CD4-positive, alpha-beta T cell (primary cell): ENCODE measurements around the gene SCAF1. TPM values are rescaled to one million over a fixed set of nuclear protein-coding genes. Genes with fewer than 3 reads are reported as not detected.

Experiments
- ATAC-seq: fragments of 200-7000 bp; cut with Tn5 transposase; one replicate; pipeline ENCODE4 v1.10.0; 2022; ENCODE audit warnings: mild to moderate bottlenecking; ENCODE audit not compliant: poor library complexity
- CTCF ChIA-PET: fragments of 350-600 bp; sonication (Branson Sonifier 250); formaldehyde crosslinking; loops from one replicate; lab custom pipeline; 2021; ENCODE audit warnings: antibody characterized with exemption, inconsistent platforms; lab: Charles Lee
- POLR2A ChIA-PET: fragments of 350-600 bp; sonication (Branson Sonifier 250); formaldehyde crosslinking; loops from one replicate; lab custom pipeline; 2021; ENCODE audit warnings: antibody characterized with exemption, inconsistent platforms; lab: Charles Lee
- DNase-seq, 14 experiments: peaks; one replicate each; pipeline ENCODE4 v3.0.0-alpha.2; 2013 to 2020; ENCODE audit warnings: mixed read lengths in 2 of 14
- H3K27ac ChIP-seq, 2 donors: one replicate each; pipeline versions ENCODE4 v1.5.1 to v1.7.0; 2013; ENCODE audit warnings: low read length in 2 of 2, low read depth in 1 of 2, mild to moderate bottlenecking in 1 of 2
- H3K27me3 ChIP-seq, 2 experiments: 1 replicate in 1 of 2; 2 replicates in 1 of 2; pipeline versions ENCODE4 v1.6.1 to v1.7.0; 2013; ENCODE audit warnings: low read length in 2 of 2, control low read depth in 1 of 2, mild to moderate bottlenecking in 1 of 2, moderate library complexity in 1 of 2; ENCODE audit not compliant: insufficient read depth in 2 of 2, control insufficient read depth in 1 of 2
- H3K36me3 ChIP-seq: one replicate; pipeline ENCODE4 v1.6.1; 2013; ENCODE audit warnings: low read length, control low read depth; ENCODE audit not compliant: insufficient read depth
- H3K4me1 ChIP-seq: one replicate; pipeline ENCODE4 v1.6.1; 2013; ENCODE audit warnings: low read length, control low read depth; ENCODE audit not compliant: insufficient read depth
- H3K4me3 ChIP-seq: one replicate; pipeline ENCODE4 v1.5.1; 2013; ENCODE audit warnings: mild to moderate bottlenecking, low read length, moderate library complexity
- H3K9me3 ChIP-seq, 2 experiments: 1 replicate in 1 of 2; 2 replicates in 1 of 2; pipeline versions ENCODE4 v1.6.1 to v1.7.0; 2013; ENCODE audit warnings: low read length in 2 of 2, mild to moderate bottlenecking in 2 of 2, control low read depth in 1 of 2, moderate library complexity in 1 of 2; ENCODE audit not compliant: control insufficient read depth in 1 of 2, insufficient read depth in 1 of 2
- H3K27ac Mint-ChIP-seq: one replicate; pipeline ENCODE4 v1.8.0; 2020; ENCODE audit warnings: mixed read lengths
- H3K27me3 Mint-ChIP-seq: one replicate; pipeline ENCODE4 v1.8.0; 2021; ENCODE audit warnings: mixed read lengths
- H3K36me3 Mint-ChIP-seq: one replicate; pipeline ENCODE4 v1.8.0; 2021; ENCODE audit warnings: low read depth, mixed read lengths
- H3K4me1 Mint-ChIP-seq: one replicate; pipeline ENCODE4 v1.8.0; 2021; ENCODE audit warnings: low read depth, mixed read lengths
- H3K4me3 Mint-ChIP-seq: one replicate; pipeline ENCODE4 v1.8.0; 2020; ENCODE audit warnings: mild to moderate bottlenecking, mixed read lengths
- H3K9me3 Mint-ChIP-seq: one replicate; pipeline ENCODE4 v1.8.0; 2020; ENCODE audit warnings: mixed read lengths
- intact Hi-C, 2 experiments: fragments of 100-400 bp; cut with DNase I in 1 of 2; cut with micrococcal nuclease in 1 of 2; formaldehyde crosslinking; loops; one replicate each; pipeline versions ENCODE4 v1.15.1 to v1.9.0; 2023 to 2025; cut with DNase I, micrococcal nuclease
- total RNA-seq, 174 experiments: library from RNA in 2 of 174; stranded (reverse) in 2 of 174; gene quantifications; one replicate each; pipeline ENCODE4 v1.2.3 and lab custom pipeline; 2021 to 2026
- TF ChIP-seq, protein P1 (sequence below): fragments of 200-600 bp; IDR thresholded peaks from one replicate; pipeline ENCODE4 v1.8.0; 2022; ENCODE audit warnings: antibody characterized with exemption, mild to moderate bottlenecking

The SCAF1 gene
- total RNA-seq, 2 experiments from 2014 or later: 30.6 to 34.8 TPM

- no peak overlapping the region for H3K27ac ChIP-seq
- no peaks in the 10 kb centered on the region for H3K9me3 ChIP-seq
- ChIA-PET POLR2A (no interaction called here), CTCF (no interaction called here)
- no peak overlapping the region for H3K4me3 ChIP-seq
- intact Hi-C loops: no loop called here
- H3K4me1 Mint-ChIP-seq: peaks cover 4% of the 10 kb centered on the region
- no peaks in the 10 kb centered on the region for H3K9me3 Mint-ChIP-seq
- H3K4me3 Mint-ChIP-seq: no peak overlapping the region
- no peaks in the 10 kb centered on the region for H3K27me3 Mint-ChIP-seq
- H3K4me1 ChIP-seq: peaks cover 17% of the 10 kb centered on the region
- H3K36me3 Mint-ChIP-seq: peaks cover 62% of the 10 kb centered on the region
- DNase-seq (no peak), ATAC-seq (no peak)
- H3K27ac Mint-ChIP-seq: no peak overlapping the region
- TF ChIP-seq, protein P1, sequence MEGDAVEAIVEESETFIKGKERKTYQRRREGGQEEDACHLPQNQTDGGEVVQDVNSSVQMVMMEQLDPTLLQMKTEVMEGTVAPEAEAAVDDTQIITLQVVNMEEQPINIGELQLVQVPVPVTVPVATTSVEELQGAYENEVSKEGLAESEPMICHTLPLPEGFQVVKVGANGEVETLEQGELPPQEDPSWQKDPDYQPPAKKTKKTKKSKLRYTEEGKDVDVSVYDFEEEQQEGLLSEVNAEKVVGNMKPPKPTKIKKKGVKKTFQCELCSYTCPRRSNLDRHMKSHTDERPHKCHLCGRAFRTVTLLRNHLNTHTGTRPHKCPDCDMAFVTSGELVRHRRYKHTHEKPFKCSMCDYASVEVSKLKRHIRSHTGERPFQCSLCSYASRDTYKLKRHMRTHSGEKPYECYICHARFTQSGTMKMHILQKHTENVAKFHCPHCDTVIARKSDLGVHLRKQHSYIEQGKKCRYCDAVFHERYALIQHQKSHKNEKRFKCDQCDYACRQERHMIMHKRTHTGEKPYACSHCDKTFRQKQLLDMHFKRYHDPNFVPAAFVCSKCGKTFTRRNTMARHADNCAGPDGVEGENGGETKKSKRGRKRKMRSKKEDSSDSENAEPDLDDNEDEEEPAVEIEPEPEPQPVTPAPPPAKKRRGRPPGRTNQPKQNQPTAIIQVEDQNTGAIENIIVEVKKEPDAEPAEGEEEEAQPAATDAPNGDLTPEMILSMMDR: no peak
- no peaks in the 10 kb centered on the region for H3K27me3 ChIP-seq
- H3K36me3 ChIP-seq: peaks cover 67% of the 10 kb centered on the region
These were observed 32.4 kb upstream of the SCAF1 start for GRCh38 chr19:49609499-49610092.

- Mint-ChIP-seq H3K4me3 (no peak overlapping the region), H3K27me3 (no peaks in the 10 kb centered on the region), H3K36me3 (peaks cover 83% of the 10 kb centered on the region), H3K9me3 (no peaks in the 10 kb centered on the region), H3K27ac (peak overlapping the region; percentile 73), H3K4me1 (peaks cover 4% of the 10 kb centered on the region)
- DNase-seq (no peak), ATAC-seq (no peak)
- no peak overlapping the region for H3K4me3 ChIP-seq
- TF ChIP-seq, protein P1: no peak
- peaks cover 9% of the 10 kb centered on the region for H3K4me1 ChIP-seq
- H3K27me3 ChIP-seq: no peaks in the 10 kb centered on the region
- H3K36me3 ChIP-seq: peaks cover 83% of the 10 kb centered on the region
- ChIA-PET CTCF (no interaction called here), POLR2A (no interaction called here)
- intact Hi-C loops: no loop called here
- no peak overlapping the region for H3K27ac ChIP-seq
- peaks cover 0 to 17% of the 10 kb centered on the region in 2 experiments for H3K9me3 ChIP-seq
These were observed 28.6 kb upstream of the SCAF1 start for GRCh38 chr19:49613374-49613773.

DNA sequence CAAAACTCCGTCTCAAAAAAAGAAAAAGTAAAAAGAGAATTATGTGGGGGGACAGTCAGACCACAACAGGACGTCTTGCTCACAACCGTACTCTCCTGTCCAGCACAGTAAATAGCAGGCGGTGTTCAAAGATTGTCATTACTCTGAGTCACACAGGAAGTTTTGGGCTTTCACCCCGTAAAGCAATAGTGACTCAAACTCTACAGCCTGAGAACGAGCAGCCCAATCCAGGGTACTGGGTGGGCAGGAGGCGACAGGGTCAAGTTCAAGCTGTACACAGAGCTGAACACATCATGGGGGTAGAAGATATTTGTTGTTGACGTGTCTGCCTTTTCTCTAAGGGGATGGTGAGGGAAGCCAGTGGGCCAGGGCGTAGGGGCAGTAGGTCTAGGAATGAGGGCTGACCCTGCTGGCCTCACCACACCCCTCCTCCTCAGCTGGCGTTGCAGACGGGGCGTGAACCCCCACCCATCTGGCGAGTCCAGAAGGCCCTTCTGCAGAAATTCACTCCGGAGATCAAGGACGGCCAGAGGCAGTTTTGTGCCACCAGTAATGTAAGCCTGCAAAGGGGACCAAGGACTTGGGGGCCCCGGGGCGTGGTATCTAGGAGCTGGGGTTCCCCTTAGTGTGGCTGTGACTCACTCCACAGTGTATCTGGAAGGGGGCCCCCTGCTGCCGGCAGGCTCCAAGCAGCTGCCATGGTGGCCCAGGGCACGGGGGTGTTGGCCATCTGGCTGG lies 27.7 kb upstream of the SCAF1 start:
- H3K4me1 Mint-ChIP-seq: peaks cover 8% of the 10 kb centered on the region
- peaks cover 81% of the 10 kb centered on the region for H3K36me3 Mint-ChIP-seq
- no peaks in the 10 kb centered on the region for H3K9me3 Mint-ChIP-seq
- H3K27ac Mint-ChIP-seq: peak overlapping the region; percentile 73
- no peak overlapping the region for H3K4me3 ChIP-seq
- TF ChIP-seq, protein P1: no peak
- intact Hi-C loops: no loop called here
- no peaks in the 10 kb centered on the region for H3K27me3 Mint-ChIP-seq
- H3K9me3 ChIP-seq: peaks cover 0 to 17% of the 10 kb centered on the region in 2 experiments
- H3K4me3 Mint-ChIP-seq: no peak overlapping the region
- ChIA-PET POLR2A (interaction anchor here (1.3 kb wide), 1 partner anchor 26 kb away, joined by 4 read pairs; the partner anchor contains the start of gene RRAS), CTCF (no interaction called here)
- H3K27me3 ChIP-seq: no peaks in the 10 kb centered on the region
- no peak overlapping the region for H3K27ac ChIP-seq
- ATAC-seq: no peak
- peaks cover 80% of the 10 kb centered on the region for H3K36me3 ChIP-seq
- DNase-seq: peak in 2 of 14 experiments; percentile 24 to 37
- H3K4me1 ChIP-seq: peaks cover 9% of the 10 kb centered on the region
